ELR (cell line): ENCODE measurements around the gene P2RX2.
A peak's percentile ranks its signal among the peaks of the same experiment; 100 is the strongest.

Experiments
- DNase-seq: peaks from one replicate; pipeline ENCODE4 v3.0.0-alpha.2; 2015; ENCODE audit warnings: low read depth

Gene P2RX2

DNA sequence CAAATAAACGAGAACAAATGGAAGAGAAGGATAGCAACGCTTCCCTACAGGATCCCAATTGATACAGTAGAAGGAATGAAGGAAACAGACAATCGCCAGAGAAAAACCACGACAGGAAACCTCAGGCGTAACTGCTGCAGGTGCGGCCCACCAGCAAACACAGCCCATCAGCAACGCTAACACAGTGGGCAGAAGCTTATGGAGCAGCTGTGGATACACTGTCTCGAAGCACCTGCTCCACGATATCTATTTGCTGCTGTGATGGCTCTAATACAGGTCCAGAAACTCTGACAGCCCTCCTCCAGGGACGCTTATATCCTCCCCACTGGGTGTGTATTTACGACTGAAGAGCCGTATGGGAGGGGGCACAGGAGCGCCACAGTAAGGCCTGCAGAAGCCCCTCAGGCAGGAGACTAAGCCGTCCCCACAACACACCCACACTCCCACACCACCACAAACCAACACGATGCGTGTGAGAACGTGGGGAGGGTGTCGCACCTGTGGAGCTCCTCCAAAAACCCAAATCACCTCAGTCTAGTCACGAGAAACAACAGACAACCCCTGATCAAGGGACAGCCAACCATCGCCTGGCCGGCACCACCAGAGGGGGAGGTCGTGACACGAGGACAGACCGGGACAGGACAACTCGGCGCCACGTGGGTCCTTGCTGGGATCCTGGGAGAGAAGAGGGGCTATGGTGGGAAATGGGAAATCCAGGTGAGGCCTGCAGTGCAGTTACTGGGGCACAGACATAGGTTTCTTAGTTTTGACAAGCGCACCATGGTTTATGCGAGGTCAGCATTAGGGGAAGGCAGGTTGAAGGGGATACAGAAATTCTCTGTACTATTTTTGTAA is 44.6 kb downstream of the P2RX2 start:
- no peak for DNase-seq

GRCh38 chr12:132664206-132665148 is 45.9 kb downstream of the P2RX2 start:
- no peak for DNase-seq

GRCh38 chr12:132665149-132665491 is 46.5 kb downstream of the P2RX2 start:
- DNase-seq, result no peak

- no peak for DNase-seq
Measured at GRCh38 chr12:132665794-132666193, 47.2 kb downstream of the P2RX2 start.

DNA sequence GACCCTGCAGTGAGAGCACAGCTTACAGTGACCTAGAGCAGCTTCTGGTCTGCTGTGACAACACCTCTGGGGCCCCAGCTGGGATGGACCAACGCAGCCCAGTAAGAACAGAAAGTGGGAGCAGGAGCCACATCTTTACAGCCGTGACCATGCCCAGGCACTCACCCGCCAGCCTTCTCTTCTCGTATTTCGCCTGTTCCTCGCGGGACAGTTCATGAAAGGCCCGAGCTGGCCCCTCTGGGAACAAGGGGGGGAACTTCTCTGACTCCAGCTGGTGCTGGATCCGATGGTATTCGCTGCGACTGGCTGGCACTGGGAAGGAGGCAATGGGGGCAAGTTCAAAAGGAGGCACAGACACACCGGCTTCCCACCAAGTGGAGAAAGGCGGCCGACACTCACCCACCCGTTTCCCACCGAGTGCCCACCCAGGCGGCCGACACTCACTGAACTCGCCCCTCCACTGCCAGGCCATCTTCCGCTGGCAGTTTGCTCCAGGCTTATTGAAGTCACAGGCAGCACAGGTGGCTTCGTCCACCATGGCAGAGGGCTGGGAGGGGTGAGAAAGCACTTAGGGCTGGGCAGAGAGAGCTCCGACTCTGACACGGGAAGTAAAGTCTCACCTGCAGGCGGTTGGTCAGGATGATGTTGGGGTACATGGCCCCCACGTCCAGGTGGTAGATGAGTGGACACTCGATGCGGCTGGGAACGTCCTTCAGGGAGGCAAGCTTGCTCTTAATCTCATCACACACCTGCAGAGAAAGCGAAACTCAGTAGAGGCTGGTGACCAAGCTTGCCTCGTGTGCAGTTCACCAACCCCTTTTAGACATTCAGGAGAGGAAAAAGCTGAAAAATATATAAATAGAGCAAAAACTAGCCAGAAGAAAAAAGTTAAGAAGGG is 49.9 kb downstream of the P2RX2 start:
- no peak for DNase-seq

- DNase-seq, result peak; percentile 32
Measured at GRCh38 chr12:132669166-132669879, 50.7 kb downstream of the P2RX2 start.
